Right kidney (tissue), 1 donor: ENCODE results near the gene MTCL1.

ENCODE experiments used
- DNase-seq: peaks from one replicate; pipeline ENCODE4 v3.0.0-alpha.2; 2016

Gene MTCL1

GRCh38 chr18:8792688-8793316, 87.4 kb downstream of the MTCL1 start:
- peak; percentile 39 for DNase-seq

GRCh38 chr18:8793445-8794155, 88.2 kb downstream of the MTCL1 start:
- DNase-seq = no peak

DNA sequence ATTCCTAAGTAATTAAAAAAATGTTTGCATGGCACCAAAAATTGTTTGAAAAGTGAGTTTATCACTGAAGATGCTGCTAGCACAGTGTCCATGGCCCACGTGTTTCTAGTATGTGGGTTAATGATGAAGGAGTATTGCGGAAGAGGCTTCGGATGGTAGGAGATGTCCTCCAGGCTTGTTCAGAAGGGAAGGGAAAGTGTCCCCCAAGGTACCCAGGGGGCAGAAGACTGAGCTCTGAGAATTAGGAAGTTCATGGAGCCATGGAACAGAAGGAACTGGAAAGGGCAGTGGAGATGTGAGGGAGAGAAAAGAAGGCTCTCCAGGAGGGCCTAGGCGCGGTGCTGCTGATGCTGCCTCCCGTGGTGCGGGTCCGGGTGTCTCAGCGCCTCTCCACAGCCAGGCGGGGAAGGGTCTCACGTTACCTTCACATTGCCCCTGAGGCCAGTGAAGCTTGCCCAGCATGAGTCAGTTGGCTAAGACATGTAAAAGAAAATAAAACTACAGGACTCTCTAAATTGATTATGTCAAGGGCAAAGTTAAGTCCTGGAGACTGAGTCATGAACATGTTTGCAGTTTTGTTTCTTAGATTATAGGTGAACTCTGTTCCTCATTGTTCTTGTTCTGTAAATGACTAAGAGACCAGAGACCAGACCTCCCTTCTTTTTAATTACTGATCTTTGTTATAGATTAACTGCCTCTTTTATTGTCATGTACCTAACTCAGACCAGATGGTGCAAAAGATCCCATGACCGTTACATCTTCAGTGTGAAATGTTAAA, 89.0 kb downstream of the MTCL1 start:
- no peak for DNase-seq

GRCh38 chr18:8794934-8795280, 89.6 kb downstream of the MTCL1 start:
- no peak for DNase-seq

DNA sequence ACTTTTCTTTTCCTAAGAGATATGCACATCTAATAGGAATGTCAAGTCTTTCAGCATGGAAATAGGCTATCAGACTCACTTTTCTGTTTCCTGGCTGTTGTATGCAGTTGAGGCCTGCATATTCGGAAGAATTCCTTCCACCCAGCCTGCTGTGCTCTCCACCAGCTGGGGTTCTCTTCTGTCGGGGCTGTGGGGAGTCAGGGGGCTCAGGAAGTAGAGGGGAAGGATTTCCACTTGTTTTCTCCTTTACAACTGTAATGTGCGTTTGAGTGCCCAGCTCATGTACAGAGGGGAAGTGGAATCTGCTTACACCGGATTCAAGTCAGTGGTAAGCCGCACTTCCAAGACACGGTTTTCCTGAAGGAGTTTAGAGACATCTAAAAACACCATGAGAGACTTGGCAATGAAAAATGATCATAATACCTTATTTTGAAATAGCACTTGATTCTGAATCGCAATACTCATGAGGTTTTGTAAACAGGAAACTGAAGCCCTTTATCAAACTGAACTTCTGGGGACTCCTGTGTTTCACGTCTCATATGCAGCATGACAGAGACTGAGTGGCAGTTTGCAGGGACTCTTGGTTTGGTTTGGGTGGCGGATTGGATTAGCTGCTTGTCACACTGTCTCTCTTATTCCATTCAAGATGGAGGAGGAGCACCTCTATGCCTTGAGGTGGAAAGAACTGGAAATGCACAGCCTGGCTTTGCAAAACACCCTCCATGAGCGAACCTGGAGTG, 90.4 kb downstream of the MTCL1 start:
- DNase-seq = no peak

DNA sequence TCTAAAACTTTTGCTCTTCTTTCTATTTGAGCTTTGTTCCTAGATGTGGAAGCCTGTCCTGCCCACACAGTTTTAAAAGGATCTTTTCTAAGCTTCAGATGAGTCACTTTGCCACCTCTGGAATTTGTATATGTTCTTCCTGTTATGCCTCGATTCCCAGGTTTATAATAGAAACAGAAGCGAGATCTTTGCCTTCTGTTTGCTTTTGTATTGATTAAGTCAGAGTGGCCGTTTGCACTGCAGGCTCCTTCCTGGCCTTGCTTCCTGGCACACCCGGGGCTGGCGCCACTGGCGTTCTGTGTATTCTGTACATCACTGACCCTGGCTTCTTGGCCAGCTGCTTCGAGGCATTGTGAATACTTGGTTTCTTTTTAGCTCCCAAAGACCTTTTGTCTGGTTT, 91.8 kb downstream of the MTCL1 start:
- DNase-seq = no peak

GRCh38 chr18:8799001-8799400, 93.6 kb downstream of the MTCL1 start:
- DNase-seq = no peak

DNA sequence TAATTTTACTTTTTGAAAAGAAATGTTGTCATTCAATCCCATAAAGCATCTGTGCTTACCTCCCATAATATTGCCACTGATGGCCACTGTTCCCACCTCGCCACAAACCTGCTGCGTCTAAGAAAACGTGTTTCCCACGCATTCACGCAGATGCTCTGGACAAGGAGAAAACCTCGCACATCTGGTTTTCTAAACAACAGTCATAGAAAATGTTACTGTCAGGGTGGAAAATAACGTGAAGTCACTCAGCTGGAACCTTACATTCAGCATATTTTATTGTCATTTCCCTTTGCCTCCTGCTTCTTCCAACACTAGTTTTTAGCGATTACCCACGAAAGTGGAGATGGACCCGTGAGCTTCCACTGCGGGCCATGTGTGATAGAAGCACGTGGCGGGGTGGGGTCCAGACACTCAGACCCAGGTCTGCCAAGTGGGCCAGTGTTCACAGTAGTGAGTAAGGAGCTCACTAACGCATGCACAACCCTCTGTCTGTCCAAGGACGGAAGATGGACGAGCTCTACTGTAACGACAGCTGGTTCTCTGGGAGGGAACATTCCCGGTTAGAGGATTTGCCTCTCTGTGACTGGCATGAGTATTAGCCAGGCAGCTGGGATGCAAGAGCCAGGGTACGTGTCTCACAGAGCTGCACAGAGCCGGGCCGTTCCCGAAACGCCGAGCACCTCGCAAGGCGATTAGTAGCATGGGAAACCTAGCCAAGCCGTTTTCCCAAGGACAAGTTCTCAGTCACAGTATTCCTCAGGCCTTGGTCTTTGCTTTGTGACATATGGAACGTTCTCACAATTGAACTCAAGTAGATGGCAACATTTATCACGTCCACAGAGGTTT, 94.5 kb downstream of the MTCL1 start:
- no peak for DNase-seq

DNA sequence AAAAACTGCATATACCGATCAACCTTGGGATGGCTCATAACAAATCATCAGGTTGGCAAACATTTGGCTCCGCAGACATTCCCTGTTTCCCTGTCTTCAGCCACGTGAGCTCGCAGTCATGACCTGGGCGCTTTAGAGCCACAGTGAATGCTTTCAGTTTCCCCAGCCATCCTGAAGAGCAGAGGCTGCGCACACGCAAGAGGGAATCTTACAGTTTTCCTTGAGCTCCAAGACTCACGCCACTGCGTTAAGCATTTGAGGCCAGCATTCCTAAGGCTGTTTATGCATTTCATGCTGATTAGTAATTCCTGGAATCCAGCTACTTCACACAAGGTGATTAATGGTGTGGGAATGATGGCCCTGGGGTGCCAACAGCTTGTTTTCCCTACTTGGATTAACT, 95.1 kb downstream of the MTCL1 start:
- DNase-seq = no peak

DNA sequence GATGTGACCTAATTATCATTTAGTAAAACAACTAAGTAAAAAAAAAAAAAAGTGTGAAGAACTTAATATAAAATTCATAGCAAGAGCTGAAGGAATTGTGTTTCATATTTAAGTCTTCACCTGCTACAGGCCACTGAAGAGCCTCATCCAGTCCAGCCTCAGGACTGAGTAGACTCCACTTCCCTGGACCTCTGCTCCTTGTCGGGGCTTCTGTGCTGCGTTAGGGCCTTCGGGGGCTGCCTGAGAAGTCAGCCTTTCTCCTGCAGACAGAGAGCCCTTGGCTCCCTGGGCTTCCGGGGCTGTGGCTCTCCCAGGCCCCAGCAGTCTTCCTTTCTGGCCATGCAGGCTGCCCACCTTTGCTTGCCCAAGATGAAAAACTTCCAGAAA, 95.5 kb downstream of the MTCL1 start:
- DNase-seq = no peak

DNA sequence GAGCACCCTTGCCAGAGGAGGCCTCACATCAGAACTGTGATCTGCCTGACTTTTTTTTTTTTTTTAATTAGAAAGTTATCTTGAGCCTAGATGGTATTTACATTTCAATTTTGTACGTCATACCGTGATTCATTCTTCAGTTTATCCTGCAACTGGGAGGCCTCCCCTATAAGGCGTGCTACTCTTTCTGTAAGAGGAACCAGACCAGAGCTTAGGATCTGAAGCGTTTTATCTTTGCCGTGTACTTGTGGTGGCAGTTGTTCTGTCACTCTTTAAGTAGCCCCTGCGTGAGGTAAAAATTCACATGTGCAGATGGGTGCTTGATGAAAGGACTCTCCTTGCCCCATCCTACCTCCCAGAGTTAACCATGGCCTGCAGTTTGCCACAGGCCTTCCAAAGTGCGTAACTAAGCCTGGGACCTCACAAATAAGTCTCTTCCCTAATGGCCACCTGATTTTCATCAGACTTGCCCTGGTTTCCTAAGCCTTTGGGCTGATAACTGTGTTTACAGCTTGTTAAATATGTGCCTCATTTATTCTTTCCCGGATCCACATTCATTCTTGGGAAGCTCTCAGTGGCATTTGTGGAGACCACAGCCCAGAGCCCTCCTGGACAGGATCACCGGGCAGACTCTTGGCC, 96.0 kb downstream of the MTCL1 start:
- no peak for DNase-seq

GRCh38 chr18:8802017-8802672, 96.8 kb downstream of the MTCL1 start:
- DNase-seq = no peak

GRCh38 chr18:8803063-8803795, 97.9 kb downstream of the MTCL1 start:
- DNase-seq = no peak

GRCh38 chr18:8803957-8804356, 98.6 kb downstream of the MTCL1 start:
- no peak for DNase-seq

DNA sequence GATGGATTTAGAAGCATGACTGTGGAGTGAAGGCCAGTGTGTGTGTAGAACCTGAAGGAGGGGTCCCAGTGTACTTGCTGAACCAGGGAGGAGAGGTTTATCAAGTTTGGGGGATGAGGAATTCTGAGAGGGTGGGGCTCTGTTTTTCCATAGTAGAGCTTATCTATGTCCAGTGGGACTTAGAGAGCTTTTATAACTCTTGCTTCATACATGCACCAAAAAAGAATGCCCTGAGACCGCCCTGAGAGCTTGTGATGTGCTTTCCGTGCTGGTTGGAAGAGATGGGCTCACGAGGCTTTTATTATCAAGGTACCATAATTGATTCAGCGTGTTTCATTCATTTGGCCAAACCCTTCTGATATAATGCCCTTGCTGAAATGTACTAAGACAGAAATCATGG, 100.2 kb downstream of the MTCL1 start:
- DNase-seq = no peak

DNA sequence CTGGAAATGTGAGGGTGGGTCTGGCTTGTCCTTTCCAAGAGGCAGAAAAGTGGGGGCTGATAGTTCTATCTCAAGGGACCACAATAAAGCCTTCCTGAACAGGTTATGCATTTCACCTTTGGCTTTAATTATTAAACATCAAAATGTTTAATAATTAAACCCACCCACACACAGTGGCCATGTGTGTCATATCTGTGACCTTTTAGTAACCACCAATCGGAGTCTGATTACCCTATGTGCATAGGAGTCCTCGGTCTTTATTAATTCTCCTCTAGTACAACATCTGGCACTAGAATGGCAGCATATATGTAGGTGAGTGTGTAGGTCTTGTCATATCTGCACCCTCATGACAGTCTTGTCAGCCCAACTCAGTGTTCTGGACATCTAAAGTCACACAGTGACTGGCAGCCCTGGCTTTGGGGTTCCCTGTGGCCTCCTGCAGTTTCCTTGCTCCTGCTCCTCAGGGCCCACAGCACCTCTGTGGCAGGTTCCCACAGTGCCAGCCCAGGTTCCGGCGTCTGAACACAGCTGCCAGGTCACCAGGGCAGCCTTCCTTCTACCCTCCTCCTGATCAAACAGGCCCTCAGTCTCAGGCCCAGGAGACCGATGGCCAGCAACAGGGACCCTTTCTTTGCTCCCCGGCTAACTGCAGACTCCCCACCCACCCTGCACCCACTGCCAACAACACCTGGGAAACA, 100.9 kb downstream of the MTCL1 start:
- no peak for DNase-seq

DNA sequence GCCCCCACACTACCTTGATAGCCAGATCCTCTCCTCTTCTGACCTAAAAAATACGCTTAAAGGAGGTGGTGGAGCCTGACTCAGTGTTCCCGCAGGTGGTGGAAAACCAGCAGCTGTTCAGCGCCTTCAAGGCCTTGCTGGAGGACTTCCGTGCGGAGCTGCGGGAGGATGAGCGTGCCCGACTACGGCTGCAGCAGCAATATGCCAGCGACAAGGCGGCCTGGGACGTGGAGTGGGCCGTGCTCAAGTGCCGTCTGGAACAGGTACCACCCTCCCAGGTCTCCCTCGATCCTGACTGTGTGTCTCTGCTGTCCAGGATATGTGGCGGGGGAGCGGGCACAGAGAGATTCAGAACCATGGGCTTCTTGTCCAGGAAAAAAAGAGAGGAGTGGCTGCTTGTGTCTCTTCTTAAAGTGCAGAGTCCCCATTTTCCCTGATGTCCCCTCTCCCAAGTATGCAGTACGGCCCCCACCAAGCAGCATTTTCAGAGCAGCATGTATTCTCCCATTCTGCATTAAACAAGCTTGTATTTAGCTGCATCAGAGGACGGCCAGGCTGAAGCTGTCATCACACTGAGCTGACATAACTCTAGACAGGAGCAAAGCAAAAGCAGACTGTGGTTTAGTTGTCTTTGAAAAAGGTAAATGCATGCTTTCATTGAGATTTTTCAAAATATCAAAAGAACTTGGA, 101.6 kb downstream of the MTCL1 start:
- DNase-seq = no peak

DNA sequence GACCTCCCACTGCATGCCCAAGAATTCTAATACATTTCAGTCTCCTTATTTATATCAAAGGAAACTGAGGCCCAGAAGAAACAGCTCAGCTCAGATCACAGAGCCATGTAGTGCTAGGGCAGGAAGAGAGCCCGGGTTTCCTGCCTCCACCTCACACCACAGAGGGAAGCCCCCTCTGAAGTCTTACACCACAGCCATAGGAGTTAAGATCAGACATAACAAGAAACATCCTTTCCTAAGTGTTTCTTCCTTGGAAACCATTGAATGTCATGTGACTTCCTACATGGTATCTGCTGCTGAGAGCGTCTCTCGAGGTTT, 102.1 kb downstream of the MTCL1 start:
- DNase-seq = no peak

- DNase-seq = no peak
These were observed 102.6 kb downstream of the MTCL1 start for GRCh38 chr18:8808001-8808400.
